Hepatocyte (in vitro differentiated cells): ENCODE results near the gene ATXN1.

Experiments
- CTCF ChIP-seq: fragments of 200-600 bp; sonication (generic); IDR thresholded peaks from 2 replicates; pipeline ENCODE4 v1.5.1; 2016; ENCODE audit warnings: antibody characterized with exemption, mild to moderate bottlenecking; ENCODE audit not compliant: poor library complexity
- EZH2 ChIP-seq: fragments of 200-600 bp; sonication (generic); IDR thresholded peaks from 2 replicates; pipeline ENCODE4 v1.6.1; 2016; ENCODE audit warnings: antibody characterized with exemption, mild to moderate bottlenecking, borderline replicate concordance

GRCh38 chr6:16324184-16324583 is 437.1 kb downstream of the ATXN1 start:
- TF ChIP-seq CTCF: no peak
- TF ChIP-seq EZH2: no peak
